Measurements from ENCODE around the gene AMZ1. TPM values are rescaled to one million over a fixed set of nuclear protein-coding genes. Genes with fewer than 3 reads are reported as not detected.

AMZ1 gene
- total RNA-seq, 1 donor from 2014 or later = not detected

DNA sequence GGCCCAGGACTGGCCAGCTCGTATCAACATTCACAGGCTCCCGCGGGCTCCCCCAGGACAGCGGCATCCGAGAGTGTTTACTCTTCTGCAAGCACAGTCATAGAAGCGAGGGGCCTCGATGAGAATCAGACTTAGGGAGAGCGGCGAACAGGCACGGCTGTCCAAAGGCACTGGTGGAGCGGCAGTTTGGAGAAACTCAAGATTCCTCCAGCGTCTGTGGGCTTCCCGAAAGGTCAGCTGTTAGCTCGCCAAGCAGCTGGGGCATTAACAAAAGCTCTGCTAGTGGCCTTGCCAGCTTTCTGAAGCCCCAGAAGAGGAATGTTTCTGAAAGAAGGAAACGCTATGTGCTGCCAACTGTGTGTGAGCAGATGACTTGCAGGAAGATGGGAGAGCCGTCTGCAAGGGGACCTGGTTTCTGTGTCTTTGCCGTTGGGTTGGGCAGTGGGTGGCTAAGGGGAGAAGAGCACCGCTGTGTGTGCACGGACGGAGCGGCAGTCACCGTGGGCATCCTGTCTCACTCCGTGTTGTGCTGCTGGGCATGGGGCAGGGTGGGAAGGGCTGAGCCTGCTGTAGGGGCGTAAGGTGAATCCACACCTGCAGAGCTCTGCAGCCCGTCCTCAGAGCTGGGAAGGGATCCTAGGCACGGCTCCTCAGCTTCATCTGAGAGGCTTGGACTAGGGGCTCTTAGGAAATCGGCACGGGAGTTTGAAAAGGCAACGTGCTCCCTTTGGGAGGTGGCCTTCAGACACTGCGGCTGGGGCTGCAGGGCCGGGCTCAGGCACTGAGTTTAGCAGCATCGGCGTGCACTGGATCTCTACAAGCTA, 42.1 kb downstream of the AMZ1 start:
- no peak for DNase-seq (ENCODE audit: low read depth, low spot score)
- H3K9me3 Mint-ChIP-seq = no peaks in the 10 kb centered on the region
- peaks cover 19% of the 10 kb centered on the region for H3K4me1 Mint-ChIP-seq
- no peak overlapping the region for H3K4me3 Mint-ChIP-seq
- TF ChIP-seq, protein P1, sequence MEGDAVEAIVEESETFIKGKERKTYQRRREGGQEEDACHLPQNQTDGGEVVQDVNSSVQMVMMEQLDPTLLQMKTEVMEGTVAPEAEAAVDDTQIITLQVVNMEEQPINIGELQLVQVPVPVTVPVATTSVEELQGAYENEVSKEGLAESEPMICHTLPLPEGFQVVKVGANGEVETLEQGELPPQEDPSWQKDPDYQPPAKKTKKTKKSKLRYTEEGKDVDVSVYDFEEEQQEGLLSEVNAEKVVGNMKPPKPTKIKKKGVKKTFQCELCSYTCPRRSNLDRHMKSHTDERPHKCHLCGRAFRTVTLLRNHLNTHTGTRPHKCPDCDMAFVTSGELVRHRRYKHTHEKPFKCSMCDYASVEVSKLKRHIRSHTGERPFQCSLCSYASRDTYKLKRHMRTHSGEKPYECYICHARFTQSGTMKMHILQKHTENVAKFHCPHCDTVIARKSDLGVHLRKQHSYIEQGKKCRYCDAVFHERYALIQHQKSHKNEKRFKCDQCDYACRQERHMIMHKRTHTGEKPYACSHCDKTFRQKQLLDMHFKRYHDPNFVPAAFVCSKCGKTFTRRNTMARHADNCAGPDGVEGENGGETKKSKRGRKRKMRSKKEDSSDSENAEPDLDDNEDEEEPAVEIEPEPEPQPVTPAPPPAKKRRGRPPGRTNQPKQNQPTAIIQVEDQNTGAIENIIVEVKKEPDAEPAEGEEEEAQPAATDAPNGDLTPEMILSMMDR (conservative IDR thresholded peaks at IDR 0.05) = no peak
- H3K27me3 Mint-ChIP-seq (ENCODE audit: low read depth) = no peaks in the 10 kb centered on the region
- H3K36me3 Mint-ChIP-seq (ENCODE audit: low read depth) = peaks cover 16% of the 10 kb centered on the region
- H3K27ac Mint-ChIP-seq (ENCODE audit: unreplicated experiment) = no peak overlapping the region

DNA sequence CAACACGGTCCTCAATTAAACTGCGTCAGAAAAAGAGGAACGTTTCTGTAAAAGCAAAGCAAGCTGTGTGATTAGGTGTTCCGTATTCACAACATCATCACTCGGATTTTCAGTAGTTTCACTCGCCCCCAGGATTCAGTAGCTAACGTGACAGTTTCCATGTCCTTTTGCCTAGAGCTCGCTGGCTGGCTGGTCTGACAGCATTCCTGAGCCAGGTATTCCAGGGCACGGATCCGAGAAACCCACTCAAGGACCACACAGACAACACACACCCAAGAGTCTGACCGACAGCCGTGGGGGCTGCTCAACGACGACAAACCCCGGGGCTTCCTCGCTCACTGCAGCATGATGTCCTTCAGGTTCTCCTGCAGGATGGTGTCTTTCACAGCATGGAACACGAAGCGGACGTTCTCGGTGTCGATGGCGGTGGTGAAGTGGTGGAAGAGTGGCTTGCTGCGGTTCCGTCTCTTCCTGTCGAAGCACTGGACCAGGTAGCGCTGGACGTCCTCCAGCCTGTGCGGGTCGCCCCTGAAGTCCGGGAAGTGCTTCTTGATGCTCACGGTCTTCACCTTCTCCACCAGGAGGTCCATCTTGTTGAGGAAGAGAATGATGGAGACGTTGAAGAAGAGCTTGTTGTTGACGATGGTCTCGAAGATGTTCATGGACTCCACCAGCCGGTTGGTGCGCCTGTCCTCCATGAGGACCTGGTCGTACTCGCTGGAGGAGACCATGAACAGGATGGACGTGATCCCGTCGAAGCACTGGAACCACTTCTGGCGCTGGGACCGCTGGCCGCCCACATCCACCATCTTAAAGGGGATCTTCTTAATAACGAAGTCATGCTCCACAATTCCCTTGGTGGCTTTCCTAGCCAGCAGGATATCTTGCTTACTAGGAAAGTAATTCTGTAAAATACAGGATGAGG, 43.1 kb downstream of the AMZ1 start:
- Mint-ChIP-seq H3K36me3 (ENCODE audit: low read depth) (peaks cover 15% of the 10 kb centered on the region), H3K27me3 (ENCODE audit: low read depth) (no peaks in the 10 kb centered on the region), H3K4me3 (no peak overlapping the region), H3K9me3 (no peaks in the 10 kb centered on the region), H3K4me1 (peaks cover 19% of the 10 kb centered on the region), H3K27ac (ENCODE audit: unreplicated experiment) (no peak overlapping the region)
- TF ChIP-seq, protein P1 (conservative IDR thresholded peaks at IDR 0.05) = no peak
- DNase-seq (ENCODE audit: low read depth, low spot score) = no peak

DNA sequence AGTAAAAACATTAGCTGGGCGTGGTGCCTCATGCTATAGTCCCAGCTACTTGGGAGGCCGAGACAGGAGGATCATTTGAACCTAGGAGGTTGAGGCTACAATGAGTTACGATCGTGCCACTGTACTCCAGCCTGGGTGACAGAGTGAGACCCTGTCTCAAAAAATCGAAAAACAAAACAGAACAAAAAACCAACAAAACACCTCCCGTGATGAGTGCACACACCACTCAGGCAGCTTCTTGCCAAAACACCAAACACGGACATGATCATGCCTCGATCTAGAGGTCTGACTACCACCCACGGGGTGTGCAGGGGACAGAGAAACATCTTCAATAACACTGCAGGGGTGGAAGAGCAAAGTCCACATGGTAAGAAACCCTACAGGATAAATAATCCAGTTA, 44.4 kb downstream of the AMZ1 start:
- TF ChIP-seq, protein P1 (conservative IDR thresholded peaks at IDR 0.05) = no peak
- Mint-ChIP-seq H3K27me3 (ENCODE audit: low read depth) (no peaks in the 10 kb centered on the region), H3K4me3 (no peak overlapping the region), H3K36me3 (ENCODE audit: low read depth) (peaks cover 18% of the 10 kb centered on the region), H3K9me3 (no peaks in the 10 kb centered on the region), H3K27ac (ENCODE audit: unreplicated experiment) (no peak overlapping the region), H3K4me1 (peaks cover 24% of the 10 kb centered on the region)
- DNase-seq (ENCODE audit: low read depth, low spot score) = no peak

DNA sequence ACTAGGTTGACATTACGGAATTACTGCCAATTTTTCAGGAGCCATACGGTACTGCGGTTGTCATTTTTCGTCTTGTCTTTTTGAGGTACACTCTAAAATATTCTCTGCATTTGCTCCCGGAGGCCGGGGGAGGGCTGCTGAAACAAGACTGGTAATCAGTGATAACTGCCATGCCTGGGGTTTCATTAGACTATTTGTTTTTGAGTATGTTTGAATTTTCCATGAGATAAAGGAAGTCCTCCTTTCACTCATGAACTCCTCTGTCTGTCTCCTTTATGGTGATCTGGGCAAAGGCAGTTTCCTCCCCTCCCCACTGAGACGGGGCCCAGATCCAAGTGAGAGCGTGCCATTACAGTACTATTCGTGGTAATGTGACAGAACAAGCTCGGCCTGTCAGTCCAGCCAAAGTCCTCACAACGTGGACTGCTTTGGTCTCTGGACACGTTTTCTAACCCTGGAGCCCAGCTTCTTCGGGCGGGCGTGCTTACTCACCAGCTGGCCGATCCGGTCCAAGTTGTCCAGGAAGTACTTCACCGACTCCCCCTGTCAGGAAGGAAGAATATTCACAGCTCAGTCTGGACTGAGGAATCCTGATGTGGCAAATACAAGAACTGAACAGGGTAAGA, 45.1 kb downstream of the AMZ1 start:
- H3K4me3 Mint-ChIP-seq = no peak overlapping the region
- TF ChIP-seq, protein P1 (conservative IDR thresholded peaks at IDR 0.05) = no peak
- H3K9me3 Mint-ChIP-seq = no peaks in the 10 kb centered on the region
- H3K27ac Mint-ChIP-seq (ENCODE audit: unreplicated experiment) = peak overlapping the region; percentile 82
- H3K36me3 Mint-ChIP-seq (ENCODE audit: low read depth) = peaks cover 18% of the 10 kb centered on the region
- no peaks in the 10 kb centered on the region for H3K27me3 Mint-ChIP-seq (ENCODE audit: low read depth)
- peaks cover 24% of the 10 kb centered on the region for H3K4me1 Mint-ChIP-seq
- no peak for DNase-seq (ENCODE audit: low read depth, low spot score)

DNA sequence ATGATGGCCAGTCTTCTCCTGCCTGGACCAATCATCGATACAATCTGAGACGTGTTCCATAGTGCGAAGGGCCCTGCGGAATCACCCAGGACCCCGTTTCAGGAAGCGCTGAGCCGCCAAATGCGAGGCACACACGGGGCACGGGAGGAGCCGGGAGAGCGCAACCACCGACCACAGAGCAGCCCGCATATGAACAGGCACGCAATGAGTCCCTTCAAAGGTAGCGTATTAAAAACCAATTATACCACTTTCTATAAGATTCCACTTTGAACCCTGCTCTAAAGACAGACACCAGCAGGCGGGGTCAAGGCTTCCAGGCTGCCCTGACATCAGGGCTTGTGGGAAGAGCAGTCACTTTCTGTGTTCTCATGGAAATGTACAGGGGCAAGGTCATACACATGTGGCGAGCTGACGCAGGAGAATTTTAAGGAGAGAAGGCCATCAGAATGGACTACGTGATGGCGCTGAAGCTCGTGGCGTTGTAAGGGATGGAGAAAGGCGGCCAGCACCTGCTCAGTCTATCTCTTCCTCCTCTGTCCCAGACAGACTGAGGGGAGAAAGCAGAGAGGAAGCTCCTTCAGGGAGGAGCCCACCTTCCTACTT, 46.2 kb downstream of the AMZ1 start:
- H3K27ac Mint-ChIP-seq (ENCODE audit: unreplicated experiment) = peak overlapping the region; percentile 20
- no peak for DNase-seq (ENCODE audit: low read depth, low spot score)
- H3K4me1 Mint-ChIP-seq = peaks cover 16% of the 10 kb centered on the region
- no peak overlapping the region for H3K4me3 Mint-ChIP-seq
- TF ChIP-seq, protein P1 (conservative IDR thresholded peaks at IDR 0.05) = no peak
- H3K27me3 Mint-ChIP-seq (ENCODE audit: low read depth) = no peaks in the 10 kb centered on the region
- H3K9me3 Mint-ChIP-seq = no peaks in the 10 kb centered on the region
- peaks cover 13% of the 10 kb centered on the region for H3K36me3 Mint-ChIP-seq (ENCODE audit: low read depth)

All from neural crest cell (in vitro differentiated cells).